LNCaP clone FGC (cell line): ENCODE measurements around the gene CACNA1E.

ENCODE experiments used
- DNase-seq: peaks from one replicate; pipeline ENCODE4 v3.0.0-alpha.2; 2011; ENCODE audit warnings: low read depth
- H3K4me3 ChIP-seq: 2 replicates; pipeline ENCODE4 v1.5.1; 2011; ENCODE audit warnings: mild to moderate bottlenecking, low read depth, low read length, control low read depth
- TF ChIP-seq, protein P1 (sequence below): IDR thresholded peaks from 2 replicates; pipeline ENCODE4 v1.5.1; 2012; ENCODE audit warnings: mild to moderate bottlenecking; ENCODE audit not compliant: control insufficient read depth, insufficient read depth; ENCODE audit errors: extremely low read depth

The CACNA1E gene

GRCh38 chr1:181803421-181803820 is 320.1 kb downstream of the CACNA1E start:
- no peak for DNase-seq
- TF ChIP-seq, protein P1, sequence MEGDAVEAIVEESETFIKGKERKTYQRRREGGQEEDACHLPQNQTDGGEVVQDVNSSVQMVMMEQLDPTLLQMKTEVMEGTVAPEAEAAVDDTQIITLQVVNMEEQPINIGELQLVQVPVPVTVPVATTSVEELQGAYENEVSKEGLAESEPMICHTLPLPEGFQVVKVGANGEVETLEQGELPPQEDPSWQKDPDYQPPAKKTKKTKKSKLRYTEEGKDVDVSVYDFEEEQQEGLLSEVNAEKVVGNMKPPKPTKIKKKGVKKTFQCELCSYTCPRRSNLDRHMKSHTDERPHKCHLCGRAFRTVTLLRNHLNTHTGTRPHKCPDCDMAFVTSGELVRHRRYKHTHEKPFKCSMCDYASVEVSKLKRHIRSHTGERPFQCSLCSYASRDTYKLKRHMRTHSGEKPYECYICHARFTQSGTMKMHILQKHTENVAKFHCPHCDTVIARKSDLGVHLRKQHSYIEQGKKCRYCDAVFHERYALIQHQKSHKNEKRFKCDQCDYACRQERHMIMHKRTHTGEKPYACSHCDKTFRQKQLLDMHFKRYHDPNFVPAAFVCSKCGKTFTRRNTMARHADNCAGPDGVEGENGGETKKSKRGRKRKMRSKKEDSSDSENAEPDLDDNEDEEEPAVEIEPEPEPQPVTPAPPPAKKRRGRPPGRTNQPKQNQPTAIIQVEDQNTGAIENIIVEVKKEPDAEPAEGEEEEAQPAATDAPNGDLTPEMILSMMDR = no peak
- no peak overlapping the region for H3K4me3 ChIP-seq

- TF ChIP-seq, protein P1 = no peak
- DNase-seq = no peak
- no peak overlapping the region for H3K4me3 ChIP-seq
These were observed 321.7 kb downstream of the CACNA1E start for GRCh38 chr1:181804989-181805388.

DNA sequence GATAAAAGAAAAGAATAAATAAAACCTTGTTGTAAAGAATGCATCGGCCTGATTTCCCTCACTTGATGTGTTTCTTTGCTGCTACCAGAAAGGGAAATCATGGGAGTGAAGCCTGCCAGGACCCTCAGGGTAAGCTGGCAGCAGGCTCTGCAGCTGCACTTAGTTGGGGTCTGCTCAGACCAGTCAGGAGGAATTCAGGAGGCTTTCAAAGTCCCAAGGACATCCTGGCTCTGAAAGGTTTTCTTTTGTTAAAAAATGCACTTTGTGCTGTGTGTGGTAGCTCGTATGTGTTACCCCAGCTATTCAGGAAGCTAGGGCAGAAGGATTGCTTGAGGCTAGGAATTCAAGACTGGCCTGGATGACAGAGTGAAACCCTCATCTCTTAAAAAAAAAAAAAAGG is 323.4 kb downstream of the CACNA1E start:
- no peak overlapping the region for H3K4me3 ChIP-seq
- TF ChIP-seq, protein P1 = no peak
- no peak for DNase-seq

- H3K4me3 ChIP-seq = no peak overlapping the region
- TF ChIP-seq, protein P1 = no peak
- no peak for DNase-seq
These were observed 323.9 kb downstream of the CACNA1E start for GRCh38 chr1:181807251-181807650.

GRCh38 chr1:181809991-181810545 is 326.8 kb downstream of the CACNA1E start:
- DNase-seq = no peak
- TF ChIP-seq, protein P1 = no peak
- H3K4me3 ChIP-seq = no peak overlapping the region

GRCh38 chr1:181812208-181812607 is 328.9 kb downstream of the CACNA1E start:
- no peak overlapping the region for H3K4me3 ChIP-seq
- TF ChIP-seq, protein P1 = no peak
- DNase-seq = no peak

- no peak overlapping the region for H3K4me3 ChIP-seq
- DNase-seq = no peak
- TF ChIP-seq, protein P1 = no peak
These were observed 329.9 kb downstream of the CACNA1E start for GRCh38 chr1:181813266-181813665.
